Gastroesophageal sphincter (tissue), 4 donors: ENCODE measurements around the gene AFG3L2. TPM values are rescaled to one million over a fixed set of nuclear protein-coding genes. Genes with fewer than 3 reads are reported as not detected.

Experiments
- ATAC-seq: fragments of 150-250 bp; one replicate; pipeline ENCODE4 v1.9.1; 2016; ENCODE audit warnings: mild to moderate bottlenecking, moderate library complexity
- H3K27ac ChIP-seq, 4 donors: fragments of 200-600 bp; sonication (generic) in 3 of 4; 1 replicate in 3 of 4; 2 replicates in 1 of 4; pipeline ENCODE4 v1.5.1; 2016 to 2019
- H3K27me3 ChIP-seq: fragments of 200-600 bp; sonication (generic); one replicate; pipeline ENCODE4 v1.5.1; 2019
- H3K36me3 ChIP-seq, 2 donors: fragments of 200-600 bp; sonication (generic); one replicate each; pipeline ENCODE4 v1.5.1; 2019; ENCODE audit warnings: control low read depth in 1 of 2
- H3K4me1 ChIP-seq, 3 donors: fragments of 200-600 bp; sonication (generic); 1 replicate in 2 of 3; 2 replicates in 1 of 3; pipeline ENCODE4 v1.5.1; 2016 to 2019; ENCODE audit warnings: control low read depth in 2 of 3
- H3K4me3 ChIP-seq, 2 donors: fragments of 200-600 bp; sonication (generic); one replicate each; pipeline ENCODE4 v1.5.1; 2019; ENCODE audit warnings: mild to moderate bottlenecking in 1 of 2, moderate library complexity in 1 of 2
- H3K9me3 ChIP-seq, 3 donors: fragments of 200-600 bp; sonication (generic); one replicate each; pipeline ENCODE4 v1.5.1; 2017 to 2019; ENCODE audit warnings: control low read depth in 2 of 3
- CTCF ChIP-seq, 4 experiments: fragments of 200-600 bp in 2 of 4; fragments of 450-650 bp in 2 of 4; sonication (generic) in 1 of 4; IDR thresholded peaks; one replicate each; pipeline ENCODE4 v1.5.1; 2017 to 2019; ENCODE audit warnings: antibody characterized with exemption in 4 of 4, mild to moderate bottlenecking in 2 of 4, moderate library complexity in 2 of 4
- EP300 ChIP-seq: sonication (generic); formaldehyde crosslinking; IDR thresholded peaks from one replicate; pipeline ENCODE4 v1.6.1; 2017; ENCODE audit warnings: antibody characterized with exemption, mild to moderate bottlenecking
- POLR2A ChIP-seq, 2 donors: fragments of 450-650 bp; IDR thresholded peaks; one replicate each; pipeline ENCODE4 v1.6.1; 2017; ENCODE audit warnings: antibody characterized with exemption in 2 of 2, mild to moderate bottlenecking in 2 of 2, moderate library complexity in 1 of 2
- POLR2AphosphoS5 ChIP-seq: sonication (generic); formaldehyde crosslinking; IDR thresholded peaks from one replicate; pipeline ENCODE4 v1.6.1; 2017; ENCODE audit warnings: antibody characterized with exemption
- WGBS, 2 donors: methylation state at CpG; one replicate each; pipeline ENCODE4 v1.1.5; 2018; ENCODE audit warnings: low coverage in 1 of 2; 5-methylcytosine and 5-hydroxymethylcytosine counted together
- total RNA-seq, 4 donors: library from RNA; depleted of rRNA; stranded (reverse); fragments of >200 nt; gene quantifications; one replicate each; pipeline ENCODE4 v1.1.0, GENCODE V29; 2016

The AFG3L2 gene
- total RNA-seq, 4 donors from 2014 or later: 38.4 to 52.9 (median 40.8) TPM

DNA sequence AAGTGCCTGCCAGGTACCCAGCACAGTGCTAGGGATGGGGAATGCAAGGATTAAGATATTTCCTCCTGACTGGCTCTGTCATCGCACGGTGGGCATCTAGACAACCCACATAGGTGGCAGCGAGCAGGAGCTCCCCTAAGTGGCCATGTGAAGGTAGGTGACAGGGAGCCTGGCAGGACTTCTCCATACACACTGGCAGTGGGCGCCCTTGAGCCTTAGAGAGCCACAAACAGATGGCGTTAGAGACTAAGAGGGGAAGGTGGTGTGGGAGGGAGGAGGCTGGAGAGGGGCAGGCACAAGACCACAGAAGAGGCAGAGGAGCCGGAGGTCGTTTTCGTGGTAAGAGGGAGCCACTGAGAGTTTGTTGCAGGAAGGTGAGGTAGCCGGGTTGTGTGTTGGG is 45.9 kb upstream of the AFG3L2 start:
- Histone ChIP-seq H3K27ac (no peak overlapping the region), H3K27me3 (no peaks in the 10 kb centered on the region), H3K4me3 (no peak overlapping the region), H3K9me3 (peaks cover 0 to 10% (median 0%) of the 10 kb centered on the region in 3 donors), H3K4me1 (peaks cover 0 to 21% (median 5%) of the 10 kb centered on the region in 3 donors), H3K36me3 (peaks cover 0 to 22% of the 10 kb centered on the region in 2 donors)
- TF ChIP-seq POLR2AphosphoS5 (no peak), CTCF (IDR thresholded peaks at IDR 0.05) (no peak), EP300 (no peak), POLR2A (IDR thresholded peaks at IDR 0.05) (no peak)
- WGBS, 2 donors: 87 to 100% methylated on average over 1 to 3 of the region's 9 CpGs
- no peak for ATAC-seq

DNA sequence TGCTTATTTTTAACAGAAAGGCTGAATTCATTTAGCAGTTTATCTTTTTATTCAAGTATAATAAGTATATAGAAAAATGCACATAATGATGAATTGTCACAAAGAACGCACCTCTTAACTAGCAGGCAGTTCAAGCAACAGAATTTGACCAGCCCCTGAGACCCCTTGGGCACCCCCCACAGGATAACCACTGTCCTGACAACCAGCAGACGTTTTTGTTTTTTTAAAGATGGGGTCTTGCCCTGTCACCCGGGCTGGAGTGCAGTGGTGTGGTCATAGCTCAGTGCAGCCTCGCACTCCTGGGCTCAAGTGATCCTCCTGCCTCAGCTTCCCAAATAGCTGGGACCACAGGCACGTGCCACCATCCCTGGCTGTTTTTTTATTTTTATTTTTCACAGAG is 44.7 kb upstream of the AFG3L2 start:
- ATAC-seq: no peak
- 60 to 80% methylated on average over 2 to 5 of the region's 5 CpGs for WGBS, 2 donors

GRCh38 chr18:12420821-12421421 is 43.9 kb upstream of the AFG3L2 start:
- Histone ChIP-seq H3K9me3 (no peaks in the 10 kb centered on the region), H3K27me3 (no peaks in the 10 kb centered on the region), H3K4me3 (peak overlapping the region; percentile 38 to 65), H3K27ac (peak overlapping the region in 1 of 4 donors; percentile 60), H3K36me3 (peaks cover 0 to 7% of the 10 kb centered on the region in 2 donors), H3K4me1 (peaks cover 0 to 24% (median 6%) of the 10 kb centered on the region in 3 donors)
- ATAC-seq: peak; percentile 26
- 52% methylated on average over 8 of the region's 27 CpGs; no CpG with 5 or more reads in 1 of the 2 donors for WGBS, 2 donors
- TF ChIP-seq CTCF (IDR thresholded peaks at IDR 0.05) (no peak), EP300 (no peak)

More for the DNA sequence above, 44.7 kb upstream of the AFG3L2 start:
- H3K4me1 ChIP-seq: peaks cover 0 to 21% (median 5%) of the 10 kb centered on the region in 3 donors
- peaks cover 0 to 10% of the 10 kb centered on the region in 2 donors for H3K36me3 ChIP-seq
- no peak overlapping the region for H3K4me3 ChIP-seq
- H3K27ac ChIP-seq: no peak overlapping the region
- H3K27me3 ChIP-seq: no peaks in the 10 kb centered on the region
- TF ChIP-seq POLR2A (IDR thresholded peaks at IDR 0.05) (no peak), CTCF (IDR thresholded peaks at IDR 0.05) (no peak), EP300 (no peak), POLR2AphosphoS5 (no peak)
- no peaks in the 10 kb centered on the region for H3K9me3 ChIP-seq

DNA sequence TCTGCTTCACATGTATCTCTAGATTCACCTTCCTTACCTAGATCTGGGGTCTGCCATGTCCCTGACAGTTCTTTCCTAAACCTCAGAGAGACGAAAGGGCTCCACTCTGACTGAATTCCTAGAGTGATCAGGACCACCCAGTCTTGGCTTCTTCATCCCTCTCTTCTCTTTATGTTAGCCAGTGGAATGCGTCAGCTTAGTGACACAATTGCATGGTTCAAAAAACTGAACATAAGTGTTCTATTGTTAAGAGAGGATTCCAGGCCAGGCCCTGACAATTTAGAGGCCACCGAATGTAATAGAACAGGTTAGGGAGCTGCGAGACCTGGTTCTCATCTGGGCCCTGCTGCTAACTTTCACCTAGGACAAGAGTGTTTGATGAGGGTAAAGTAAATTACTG is 40.7 kb upstream of the AFG3L2 start:
- no peaks in the 10 kb centered on the region for H3K27me3 ChIP-seq
- TF ChIP-seq CTCF (IDR thresholded peaks at IDR 0.05): no peak
- peaks cover 0 to 4% of the 10 kb centered on the region in 2 donors for H3K36me3 ChIP-seq
- no peaks in the 10 kb centered on the region for H3K9me3 ChIP-seq
- WGBS, 2 donors: 77 to 90% methylated on average over 3 to 4 of the region's 4 CpGs
- no peak overlapping the region for H3K27ac ChIP-seq
- ATAC-seq: no peak
- H3K4me3 ChIP-seq: no peak overlapping the region
- H3K4me1 ChIP-seq: peaks cover 0 to 37% (median 14%) of the 10 kb centered on the region in 3 donors

DNA sequence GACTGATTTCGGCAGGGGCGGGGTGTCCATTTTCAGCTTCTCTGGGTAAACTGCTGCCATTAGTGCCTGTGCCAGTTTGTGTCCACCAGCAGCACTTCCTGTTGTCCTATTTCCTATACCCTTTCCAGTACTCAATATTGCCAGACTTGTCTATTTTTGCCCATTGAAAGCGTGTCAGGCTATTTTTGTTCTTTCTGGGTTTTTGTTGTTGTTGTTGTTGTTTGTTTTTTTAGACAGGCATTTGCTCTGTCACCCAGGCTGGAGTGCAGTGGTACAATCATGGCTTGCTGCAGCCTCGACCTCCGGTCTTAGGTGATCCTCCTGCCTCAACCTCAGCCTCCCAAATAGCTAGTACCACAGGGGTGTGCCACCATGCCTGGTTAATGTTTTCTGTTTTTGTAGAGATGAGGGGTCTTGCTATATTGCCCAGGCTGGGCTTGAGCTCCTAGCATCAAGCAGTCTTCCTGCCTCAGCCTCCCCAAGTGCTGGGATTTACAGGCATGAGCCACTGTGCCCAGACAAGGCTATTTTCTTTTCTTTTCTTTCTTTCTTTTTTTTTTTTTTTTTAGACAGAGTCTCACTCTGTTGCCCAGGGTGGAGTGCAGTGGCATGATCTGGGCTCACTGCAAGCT is 39.2 kb upstream of the AFG3L2 start:
- Histone ChIP-seq H3K27ac (peak overlapping the region in 3 of 4 donors; percentile 43 to 53 (median 53)), H3K4me3 (no peak overlapping the region)
- WGBS, 2 donors: 76 to 79% methylated on average over 5 of the region's 5 CpGs

More for the DNA sequence above, 39.2 kb upstream of the AFG3L2 start:
- no peaks in the 10 kb centered on the region for H3K27me3 ChIP-seq
- ATAC-seq: no peak
- H3K36me3 ChIP-seq: no peaks in the 10 kb centered on the region
- TF ChIP-seq POLR2AphosphoS5 (no peak), CTCF (IDR thresholded peaks at IDR 0.05) (no peak), EP300 (no peak), POLR2A (IDR thresholded peaks at IDR 0.05) (no peak)
- peaks cover 0 to 36% (median 14%) of the 10 kb centered on the region in 3 donors for H3K4me1 ChIP-seq
- H3K9me3 ChIP-seq: no peaks in the 10 kb centered on the region
